HG03060 (cell line): ENCODE data around the gene ABAT.

ENCODE experiments used
- ATAC-seq: cut with Tn5 transposase; IDR thresholded peaks from one replicate; pipeline ENCODE4 v1.9.1; 2021; ENCODE audit warnings: low read depth, moderate number of reproducible peaks; ENCODE audit not compliant: unreplicated experiment

The ABAT gene

DNA sequence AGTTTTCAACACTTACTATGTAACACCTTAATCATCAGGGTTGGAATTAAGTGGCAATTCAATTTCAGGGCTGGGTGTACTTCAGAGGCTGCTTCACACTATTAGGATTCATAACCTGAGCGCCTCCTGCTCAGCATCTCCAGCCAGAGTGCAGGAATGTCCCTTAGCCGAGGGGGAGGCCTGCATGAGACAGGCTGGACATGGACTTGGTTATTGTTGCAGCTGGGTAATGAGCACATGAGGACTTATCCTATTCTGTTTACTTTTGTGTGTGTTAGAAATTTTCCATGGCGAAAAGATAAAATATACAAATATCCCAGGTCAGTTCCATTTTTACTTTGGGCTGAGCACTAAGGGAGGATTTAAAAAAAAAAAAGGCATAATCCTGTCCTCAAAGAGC lies 133.6 kb downstream of the ABAT start:
- no peak for ATAC-seq

DNA sequence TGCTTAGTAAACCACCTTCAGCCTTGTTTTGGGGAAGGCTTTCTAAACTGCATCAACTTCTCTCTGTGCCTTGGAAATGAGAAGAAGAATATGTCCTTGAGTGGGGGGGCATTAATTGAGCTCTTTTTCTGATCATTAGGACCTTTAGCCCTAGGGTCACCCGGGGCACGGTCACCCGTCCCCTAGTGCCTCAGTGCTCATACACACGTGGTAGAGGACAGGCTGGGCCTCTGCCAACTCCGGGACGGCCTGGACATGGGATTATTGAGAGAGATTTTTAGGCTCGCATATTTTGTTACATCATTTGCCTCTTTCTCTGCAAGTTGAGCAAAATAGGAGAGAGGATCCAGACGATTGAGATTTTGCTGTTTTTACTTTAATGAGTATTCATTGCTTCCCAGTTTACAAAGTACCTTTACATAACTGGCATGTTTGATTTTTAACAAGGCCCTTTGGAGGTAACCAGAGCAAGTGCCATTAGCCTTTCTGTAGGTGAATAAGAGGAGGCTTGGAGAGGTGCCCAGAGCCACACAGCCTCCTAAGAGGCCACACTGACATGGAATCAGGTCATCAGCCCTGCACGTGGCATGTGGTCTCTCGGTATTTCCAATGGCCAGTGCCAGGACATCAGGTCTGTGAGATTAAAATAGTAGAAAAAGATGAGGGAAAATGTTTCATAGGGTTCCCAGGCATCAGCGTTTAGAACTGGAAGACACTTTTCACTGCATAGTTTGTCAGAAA lies 134.4 kb downstream of the ABAT start:
- ATAC-seq, result no peak

DNA sequence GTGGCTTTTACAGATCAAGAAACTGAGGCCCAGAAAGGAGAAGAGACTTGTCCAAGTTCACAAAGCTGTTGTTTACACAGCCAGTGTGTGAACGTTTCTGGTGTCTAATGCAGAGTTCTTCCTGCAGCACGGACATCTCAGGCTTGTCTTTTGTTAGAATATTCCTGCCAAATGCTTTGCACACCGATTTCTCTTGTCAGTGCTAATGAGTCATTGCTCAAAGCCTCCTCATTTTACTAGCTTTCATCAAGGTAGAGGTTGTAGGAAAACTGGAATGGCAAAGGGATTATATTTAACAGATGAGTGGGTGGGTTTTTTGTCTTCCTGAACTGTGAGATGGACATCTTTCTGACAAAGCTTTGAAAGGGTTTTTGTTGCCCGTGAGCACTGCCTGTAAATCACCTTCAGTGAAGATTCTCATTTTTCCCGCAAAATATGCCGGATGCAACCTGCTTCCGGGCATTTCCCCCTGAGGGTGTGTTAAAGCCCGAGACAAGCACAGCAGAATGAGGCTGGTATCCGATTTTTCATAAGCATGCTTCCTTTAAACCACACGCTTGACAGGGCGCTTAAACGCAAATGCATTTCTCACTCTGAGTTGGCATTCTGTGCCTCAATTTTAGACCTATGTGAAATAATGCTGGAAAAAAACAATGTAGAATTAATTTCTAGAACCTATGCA lies 137.9 kb downstream of the ABAT start:
- ATAC-seq, result no peak

DNA sequence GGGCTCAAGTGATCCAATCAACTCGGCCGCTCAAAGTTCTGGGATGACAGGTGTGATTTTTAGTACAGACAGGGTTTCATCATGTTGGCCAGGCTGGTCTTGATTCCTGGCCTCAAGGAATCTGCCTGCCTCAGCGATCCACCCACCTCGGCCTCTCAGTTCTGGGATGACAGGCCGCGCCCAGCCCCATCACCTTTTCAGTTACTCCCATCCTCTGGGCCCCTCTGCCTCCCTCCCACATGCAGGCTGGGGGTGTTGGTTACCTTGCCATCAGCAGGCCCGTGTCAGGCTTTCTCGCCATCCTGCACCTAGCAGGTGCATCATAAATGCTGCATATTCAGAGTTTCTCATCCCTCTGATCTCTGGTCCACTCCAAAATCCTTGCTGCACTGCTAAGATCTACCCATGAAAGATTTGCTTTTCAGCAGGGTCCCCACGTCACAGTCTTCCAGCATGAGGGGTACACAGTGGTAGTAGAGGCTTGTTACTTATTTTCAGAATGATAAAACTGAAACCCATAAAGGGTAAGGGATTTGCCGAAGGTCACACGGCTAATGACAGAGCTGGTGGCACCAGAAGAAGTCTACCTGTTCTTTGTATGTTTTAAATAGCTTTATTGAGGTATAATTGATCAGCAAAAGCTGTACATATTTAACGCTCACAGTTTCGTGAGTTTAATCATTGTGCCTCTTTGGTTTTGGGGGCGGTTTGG lies 139.8 kb downstream of the ABAT start:
- no peak for ATAC-seq

DNA sequence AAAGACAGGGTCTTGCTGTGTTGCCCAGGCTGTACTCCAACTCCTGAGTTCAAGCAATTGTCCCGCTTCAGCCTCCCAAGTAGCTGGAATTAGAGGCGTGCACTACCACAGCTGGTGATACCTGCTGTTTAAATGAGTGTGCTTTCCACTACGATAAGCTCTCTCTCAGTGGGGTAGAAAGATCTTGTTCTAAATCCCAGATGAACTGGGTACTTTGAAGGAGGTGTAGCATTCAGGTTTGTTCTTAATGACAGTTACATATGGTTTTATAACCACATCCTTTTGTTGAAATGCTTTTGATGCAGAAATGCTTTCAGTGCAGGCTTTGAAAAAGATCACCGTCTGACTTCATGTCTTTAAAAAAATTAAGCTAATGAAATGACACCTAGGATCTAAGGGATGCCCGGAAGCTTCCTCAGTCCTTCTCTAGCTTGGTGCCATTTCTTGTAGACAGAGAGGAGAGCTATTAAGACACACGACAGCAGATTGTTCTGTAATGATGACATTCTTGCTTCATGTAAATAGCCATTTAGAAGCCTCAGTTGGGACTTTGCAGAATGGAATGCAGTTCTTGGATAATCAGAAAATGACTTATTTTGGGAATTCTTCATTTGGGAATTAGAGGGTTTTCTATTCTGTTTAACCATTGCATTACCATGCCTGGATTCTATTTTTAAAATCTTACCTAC lies 142.7 kb downstream of the ABAT start:
- ATAC-seq, result no peak

DNA sequence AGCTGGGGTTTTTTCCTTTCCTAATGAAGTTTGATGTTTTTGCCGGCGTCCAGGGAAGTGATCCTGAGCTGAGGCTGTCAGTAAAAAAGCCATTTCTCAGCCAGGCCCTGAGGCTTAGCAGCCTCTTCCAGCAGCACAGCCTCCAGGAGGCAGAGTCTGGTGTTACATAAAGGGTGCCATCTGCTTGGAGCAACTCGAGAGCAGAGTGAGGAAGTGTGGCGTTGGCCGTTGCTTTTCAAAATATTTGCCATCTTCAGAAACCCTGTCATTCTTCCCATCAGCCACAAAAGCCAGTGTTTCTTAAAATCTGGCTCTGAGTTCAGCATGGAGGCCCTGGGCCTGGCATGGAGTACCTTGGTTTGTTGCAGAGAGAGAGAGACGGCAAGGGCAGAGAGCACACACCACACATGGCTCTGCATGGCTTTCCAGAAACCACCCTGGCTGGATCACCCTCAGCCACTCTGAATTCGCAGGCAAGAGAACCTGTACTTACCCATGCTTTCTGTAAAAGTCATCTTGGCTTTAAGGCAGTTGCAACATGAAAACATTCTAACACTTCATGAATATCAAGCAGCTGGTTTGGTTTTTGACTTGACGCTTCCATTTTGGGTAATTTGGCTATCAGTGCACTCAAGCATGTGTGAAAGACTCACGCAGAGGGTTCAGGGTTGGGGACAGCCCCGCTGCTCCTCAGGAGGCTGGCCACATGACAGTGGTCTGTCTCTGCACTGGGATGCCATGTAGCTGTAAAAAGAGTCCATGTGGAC lies 144.3 kb downstream of the ABAT start:
- ATAC-seq, result peak; percentile 55

DNA sequence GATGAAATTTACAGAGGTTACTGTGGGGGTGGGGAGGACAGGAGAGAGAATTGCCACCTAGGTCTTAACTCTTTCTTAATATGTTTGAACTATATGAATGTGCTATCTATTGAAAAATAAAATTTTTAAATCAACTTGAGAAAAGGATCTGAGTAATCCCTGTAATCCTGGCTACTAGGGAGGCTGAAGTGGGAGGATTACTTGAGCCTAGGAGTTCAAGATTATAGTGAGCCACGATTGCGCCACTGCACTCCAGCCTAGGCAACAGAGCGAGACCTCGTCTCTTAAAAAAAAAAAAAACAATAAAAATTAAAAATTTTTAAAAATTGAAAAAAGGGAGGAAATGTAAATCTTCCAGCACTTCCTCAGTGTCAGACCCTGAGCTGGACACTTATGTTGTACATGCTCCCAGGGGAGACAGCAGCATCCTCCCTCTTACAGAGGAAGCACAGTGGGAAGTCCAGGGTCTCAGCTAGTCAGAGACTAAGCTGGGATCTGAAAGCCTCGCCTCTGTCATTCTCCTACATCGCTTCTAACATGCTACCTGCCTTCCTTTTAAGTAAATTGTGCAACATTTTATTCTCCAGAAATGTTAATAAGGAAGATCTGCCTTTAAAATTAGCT lies 145.1 kb downstream of the ABAT start:
- ATAC-seq, result no peak

DNA sequence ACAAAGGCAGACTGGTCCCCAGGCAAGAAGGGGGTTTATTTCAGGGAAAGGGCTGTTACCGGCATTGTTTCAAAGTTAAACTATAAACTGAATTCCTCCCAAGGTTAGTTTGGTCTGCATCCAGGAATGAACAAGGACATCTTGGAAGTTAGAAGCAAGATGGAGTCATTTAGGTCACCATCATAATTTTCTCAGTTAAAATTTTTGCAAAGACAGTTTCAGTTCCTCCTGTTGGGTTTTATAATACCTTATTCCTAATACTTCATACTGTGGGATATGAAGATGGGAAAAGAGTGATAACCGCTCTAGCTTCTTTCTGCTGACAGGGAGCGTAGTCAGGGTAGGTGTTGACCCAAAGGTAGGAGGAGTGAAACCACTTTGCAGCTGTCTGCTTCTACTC lies 148.0 kb downstream of the ABAT start:
- no peak for ATAC-seq

DNA sequence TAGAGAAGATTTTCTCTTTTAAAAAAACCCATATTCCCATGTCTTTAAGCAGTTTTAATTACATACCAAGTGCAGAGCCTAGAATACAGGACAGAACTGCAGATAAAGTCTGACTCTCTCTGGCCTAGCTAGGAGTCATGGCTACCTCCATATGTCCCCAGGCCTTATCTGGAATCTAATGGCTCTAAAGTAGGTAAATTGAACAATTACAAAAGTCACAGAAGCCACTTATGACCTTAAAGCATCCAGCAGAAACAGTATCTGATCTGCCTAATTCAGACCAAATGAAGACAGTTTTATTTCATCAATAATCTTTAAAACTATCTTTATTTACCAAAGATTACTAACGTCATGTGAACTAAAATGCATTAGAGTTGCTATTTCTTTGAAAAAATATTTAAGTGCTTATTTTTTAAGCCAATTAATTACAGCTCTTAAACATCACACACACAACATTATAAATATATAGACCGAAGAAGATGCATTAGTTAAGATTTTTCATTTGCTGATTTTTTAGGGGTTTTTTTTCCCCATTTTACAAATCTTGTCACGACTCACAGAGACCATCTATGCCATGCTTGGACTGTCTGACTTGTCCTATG lies 152.0 kb downstream of the ABAT start:
- ATAC-seq, result no peak

DNA sequence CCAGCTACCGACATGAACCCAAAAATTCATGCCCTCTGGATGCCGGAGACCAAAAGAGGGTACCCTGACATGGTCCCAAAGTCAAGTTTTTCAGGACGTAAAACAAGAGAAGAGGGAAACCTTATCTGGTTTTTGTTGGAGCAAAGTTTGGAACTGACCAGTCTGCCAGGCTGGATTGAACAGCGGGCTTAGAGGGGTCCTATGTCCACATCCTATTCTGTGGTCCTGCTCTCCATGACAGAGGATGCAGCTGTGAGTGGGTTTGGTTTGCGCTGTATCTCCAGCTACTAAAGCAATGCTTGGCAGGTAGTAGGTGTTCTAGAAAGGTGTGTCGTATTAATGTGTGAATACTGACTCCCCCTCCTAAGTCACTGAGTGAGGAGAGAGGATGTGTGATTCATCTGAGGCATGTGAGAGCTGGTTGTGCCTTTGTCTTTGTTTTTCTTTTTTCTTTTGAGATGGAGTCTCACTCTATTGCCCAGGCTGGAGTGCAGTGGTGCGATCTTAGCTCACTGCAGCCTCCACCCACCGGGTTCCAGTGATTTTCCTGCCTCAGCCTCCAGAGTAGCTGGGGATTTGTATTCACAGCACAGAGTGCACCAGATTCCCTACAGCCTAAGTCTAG lies 154.2 kb downstream of the ABAT start:
- ATAC-seq, result no peak

DNA sequence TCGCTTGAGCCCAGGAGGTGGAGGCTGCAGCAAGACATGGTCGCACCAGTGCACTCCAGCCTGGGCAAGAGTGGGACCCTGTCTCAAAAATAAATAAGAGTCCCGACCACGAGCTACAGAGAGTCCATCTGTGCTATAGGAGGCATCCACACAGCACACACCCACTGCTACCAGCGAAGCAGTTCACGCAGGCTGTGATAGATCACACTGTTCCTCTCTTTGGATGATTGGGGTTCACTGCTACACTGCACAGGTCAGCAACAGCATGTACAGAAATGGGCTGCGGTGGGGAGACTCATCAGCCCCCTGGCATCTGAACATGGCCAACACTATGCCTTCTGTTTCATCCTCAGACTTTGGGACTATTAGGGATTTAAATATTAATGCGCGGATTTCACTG lies 157.0 kb downstream of the ABAT start:
- ATAC-seq, result no peak

DNA sequence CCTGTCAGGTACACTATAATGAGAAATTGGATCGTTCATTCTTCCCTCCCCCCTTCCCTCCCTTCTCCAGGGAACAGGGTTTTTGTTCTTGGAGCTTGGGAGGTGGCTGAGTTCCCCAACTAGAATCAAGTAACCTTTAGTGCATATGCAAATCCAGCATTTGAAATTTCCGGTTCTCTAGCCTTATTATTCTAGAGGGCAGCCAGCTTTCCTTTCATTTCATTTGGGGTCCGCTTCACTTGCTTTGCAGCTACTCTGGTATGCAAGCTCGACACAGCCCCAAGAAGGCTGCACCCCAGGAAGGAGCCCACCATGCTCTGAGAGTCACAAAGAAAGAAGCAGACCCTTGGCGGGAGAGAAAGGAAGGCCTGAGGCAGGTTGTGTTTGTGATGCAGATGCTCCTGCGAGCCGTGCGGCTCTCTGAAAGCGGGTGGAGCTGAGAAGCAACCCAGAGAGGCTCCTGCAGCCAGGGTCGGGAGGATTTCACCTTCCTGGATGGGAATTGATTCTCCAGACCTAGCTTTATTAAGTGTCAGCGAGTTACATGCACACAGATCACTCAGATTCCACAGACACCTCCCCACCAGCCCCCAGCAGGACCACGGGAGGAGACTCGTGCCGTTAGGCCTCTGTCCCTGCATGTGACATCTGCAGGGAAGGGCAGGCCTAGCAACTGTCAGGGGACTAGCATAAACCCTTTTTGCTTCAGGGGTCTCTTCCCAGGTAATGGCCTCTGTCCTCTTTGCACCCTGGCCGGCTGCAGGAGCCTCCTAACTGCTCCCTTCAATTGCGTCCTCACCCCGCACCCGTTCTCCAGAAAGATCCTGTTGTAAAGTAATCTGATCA lies 157.7 kb downstream of the ABAT start:
- ATAC-seq, result no peak

DNA sequence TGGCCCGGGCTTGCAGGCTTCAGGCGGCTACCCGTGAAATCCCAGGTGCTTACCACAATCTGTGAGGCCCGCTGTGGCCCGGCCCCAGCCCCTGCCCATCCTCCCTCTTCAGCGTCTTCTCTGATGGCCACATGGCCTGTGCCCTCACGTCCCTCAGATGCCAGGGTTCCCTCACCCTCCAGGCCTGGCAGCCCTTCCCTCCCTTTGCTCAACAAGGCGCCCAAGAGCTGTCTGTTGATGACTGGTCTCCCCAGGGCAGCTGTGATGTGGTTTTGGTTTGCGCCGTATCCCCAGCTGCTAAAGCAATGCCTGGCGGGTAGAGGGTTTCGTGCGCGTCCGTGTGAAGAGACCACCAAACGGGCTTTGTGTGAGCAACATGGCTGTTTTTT lies 158.3 kb downstream of the ABAT start:
- ATAC-seq, result no peak
